HG02870 (cell line): Measurements from ENCODE around the gene TSR3.
"Not testable (repeated sequence)": the region's sequence is repeated elsewhere in the genome, so short reads cannot be mapped to it uniquely, and the experiment has no call there.

ENCODE experiments used
- ATAC-seq: cut with Tn5 transposase; IDR thresholded peaks from one replicate; pipeline ENCODE4 v1.9.1; 2021; ENCODE audit warnings: mild to moderate bottlenecking, moderate library complexity; ENCODE audit not compliant: unreplicated experiment

The TSR3 gene

GRCh38 chr16:1338855-1339675 lies 12.6 kb downstream of the TSR3 start:
- ATAC-seq: no peak

GRCh38 chr16:1338119-1338730 lies 13.5 kb downstream of the TSR3 start:
- ATAC-seq: no peak

GRCh38 chr16:1337486-1337885 lies 14.2 kb downstream of the TSR3 start:
- no peak for ATAC-seq

- no peak for ATAC-seq
These were observed 15.1 kb downstream of the TSR3 start for GRCh38 chr16:1336619-1337018.

GRCh38 chr16:1335996-1336395 lies 15.7 kb downstream of the TSR3 start:
- no peak for ATAC-seq

- ATAC-seq: no peak
These were observed 16.3 kb downstream of the TSR3 start for GRCh38 chr16:1335211-1335971.

- ATAC-seq: no peak
These were observed 16.9 kb downstream of the TSR3 start for GRCh38 chr16:1334739-1335138.

GRCh38 chr16:1333854-1334700 lies 17.6 kb downstream of the TSR3 start:
- no peak for ATAC-seq

GRCh38 chr16:1333149-1333812 lies 18.4 kb downstream of the TSR3 start, which contains the start of gene BAIAP3:
BAIAP3 (plus strand) TSS chr16:1333645; CDS start chr16:1338550, 4,905 bp downstream.
- no peak for ATAC-seq

GRCh38 chr16:1332618-1333148 lies 19.0 kb downstream of the TSR3 start:
- ATAC-seq: no peak

GRCh38 chr16:1331712-1332617 lies 19.7 kb downstream of the TSR3 start:
- no peak for ATAC-seq

- ATAC-seq: no peak
These were observed 20.6 kb downstream of the TSR3 start for GRCh38 chr16:1330931-1331711.

GRCh38 chr16:1330260-1330914 lies 21.3 kb downstream of the TSR3 start:
- ATAC-seq: no peak

- not testable (repeated sequence) for ATAC-seq
These were observed 22.7 kb downstream of the TSR3 start for GRCh38 chr16:1328961-1329360.

- ATAC-seq: not testable (repeated sequence)
These were observed 23.5 kb downstream of the TSR3 start for GRCh38 chr16:1328136-1328535.

- no peak for ATAC-seq
These were observed 24.1 kb downstream of the TSR3 start for GRCh38 chr16:1327619-1327947.

- ATAC-seq: no peak
These were observed 24.6 kb downstream of the TSR3 start for GRCh38 chr16:1326946-1327618.
